B cell (primary cell): Measurements from ENCODE around the gene PSKH1.

Experiments
- EZH2 ChIP-seq: IDR thresholded peaks from 2 replicates; pipeline ENCODE4 v1.6.1; 2012; ENCODE audit warnings: borderline replicate concordance, low read depth, mild to moderate bottlenecking, moderate library complexity, low read length; ENCODE audit not compliant: insufficient read depth, poor library complexity, severe bottlenecking
- TF ChIP-seq, protein P1 (sequence below): fragments of 200-600 bp; IDR thresholded peaks from one replicate; pipeline ENCODE4 v1.8.0; 2022; ENCODE audit warnings: antibody characterized with exemption, mild to moderate bottlenecking

DNA sequence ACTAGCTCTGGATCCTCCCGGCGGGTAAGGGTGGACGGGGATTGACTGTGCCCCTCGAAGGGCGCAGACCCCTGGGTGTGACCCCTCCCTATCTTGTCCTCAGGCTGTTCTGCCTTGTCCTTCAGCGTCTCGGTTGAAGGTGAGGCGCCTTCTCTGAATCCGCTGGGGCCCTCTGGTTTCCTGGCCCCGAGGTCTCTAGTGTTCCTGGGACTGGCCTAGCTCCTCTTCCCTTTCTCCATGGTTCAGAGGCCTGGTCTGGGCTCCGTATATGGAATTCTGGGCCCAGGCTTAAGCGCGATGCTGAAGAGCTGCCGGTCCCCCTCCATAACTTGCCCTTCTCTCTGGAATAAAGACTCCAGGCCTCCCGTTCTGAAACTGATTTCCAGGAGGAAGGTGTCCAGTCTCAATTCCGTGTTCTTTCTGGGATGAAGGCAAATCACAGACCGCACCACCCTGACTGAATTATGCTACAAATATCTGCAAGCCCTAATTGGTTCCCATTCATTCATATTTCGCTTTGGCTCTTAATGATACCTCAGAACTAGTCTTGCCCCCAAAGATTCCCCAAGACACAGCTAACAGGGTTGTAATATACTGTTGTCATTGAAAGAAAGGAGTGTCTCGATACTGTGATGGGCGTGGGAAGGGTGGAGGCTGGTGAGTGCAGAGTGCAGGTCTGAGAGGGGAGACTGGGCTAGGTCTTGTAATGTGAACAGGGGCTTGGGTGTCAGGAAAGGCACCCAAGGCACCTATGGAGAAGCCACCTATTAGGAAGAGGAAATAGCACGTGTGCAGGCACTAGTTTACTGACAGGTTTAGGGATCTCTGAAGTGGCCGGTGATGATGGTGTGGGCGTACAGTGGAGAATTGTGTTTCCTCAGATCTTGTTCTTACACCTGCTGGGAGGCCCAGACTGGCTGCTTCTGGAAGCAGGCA is 19.4 kb upstream of the PSKH1 start:
- TF ChIP-seq, protein P1, sequence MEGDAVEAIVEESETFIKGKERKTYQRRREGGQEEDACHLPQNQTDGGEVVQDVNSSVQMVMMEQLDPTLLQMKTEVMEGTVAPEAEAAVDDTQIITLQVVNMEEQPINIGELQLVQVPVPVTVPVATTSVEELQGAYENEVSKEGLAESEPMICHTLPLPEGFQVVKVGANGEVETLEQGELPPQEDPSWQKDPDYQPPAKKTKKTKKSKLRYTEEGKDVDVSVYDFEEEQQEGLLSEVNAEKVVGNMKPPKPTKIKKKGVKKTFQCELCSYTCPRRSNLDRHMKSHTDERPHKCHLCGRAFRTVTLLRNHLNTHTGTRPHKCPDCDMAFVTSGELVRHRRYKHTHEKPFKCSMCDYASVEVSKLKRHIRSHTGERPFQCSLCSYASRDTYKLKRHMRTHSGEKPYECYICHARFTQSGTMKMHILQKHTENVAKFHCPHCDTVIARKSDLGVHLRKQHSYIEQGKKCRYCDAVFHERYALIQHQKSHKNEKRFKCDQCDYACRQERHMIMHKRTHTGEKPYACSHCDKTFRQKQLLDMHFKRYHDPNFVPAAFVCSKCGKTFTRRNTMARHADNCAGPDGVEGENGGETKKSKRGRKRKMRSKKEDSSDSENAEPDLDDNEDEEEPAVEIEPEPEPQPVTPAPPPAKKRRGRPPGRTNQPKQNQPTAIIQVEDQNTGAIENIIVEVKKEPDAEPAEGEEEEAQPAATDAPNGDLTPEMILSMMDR = no peak
- no peak for TF ChIP-seq EZH2
